Type B pancreatic cell (in vitro differentiated cells): Measurements from ENCODE around the gene KIF6. TPM values are rescaled to one million over a fixed set of nuclear protein-coding genes. Genes with fewer than 3 reads are reported as not detected.

Source experiments
- DNase-seq: peaks from one replicate; pipeline ENCODE4 v3.0.0; 2021; ENCODE audit warnings: mixed read lengths; ENCODE audit not compliant: unreplicated experiment; ENCODE audit errors: extremely low spot score
- H3K27ac Mint-ChIP-seq: 2 replicates; pipeline ENCODE4 v1.8.0; 2021; ENCODE audit warnings: mild to moderate bottlenecking, mixed read lengths
- H3K27me3 Mint-ChIP-seq: 2 replicates; pipeline ENCODE4 v1.8.0; 2021; ENCODE audit warnings: mixed read lengths
- H3K36me3 Mint-ChIP-seq: 2 replicates; pipeline ENCODE4 v1.8.0; 2021; ENCODE audit warnings: mixed read lengths
- H3K4me1 Mint-ChIP-seq: one replicate; pipeline ENCODE4 v1.8.0; 2021; ENCODE audit warnings: mixed read lengths; ENCODE audit not compliant: unreplicated experiment
- H3K4me3 Mint-ChIP-seq: 2 replicates; pipeline ENCODE4 v1.8.0; 2021; ENCODE audit warnings: mild to moderate bottlenecking, mixed read lengths
- H3K9me3 Mint-ChIP-seq: 2 replicates; pipeline ENCODE4 v1.8.0; 2021; ENCODE audit warnings: mixed read lengths
- CTCF ChIP-seq: fragments of 200-600 bp; sonication (generic); conservative IDR thresholded peaks from 2 replicates; pipeline ENCODE4 v1.5.0; 2021; ENCODE audit warnings: antibody characterized with exemption, mild to moderate bottlenecking
- total RNA-seq: library from RNA; stranded (reverse); gene quantifications from 2 replicates; pipeline ENCODE4 v1.2.1, GENCODE V29; 2021; ENCODE audit warnings: low replicate concordance

The KIF6 gene
- total RNA-seq, 1 donor from 2014 or later, result 3.3 TPM

DNA sequence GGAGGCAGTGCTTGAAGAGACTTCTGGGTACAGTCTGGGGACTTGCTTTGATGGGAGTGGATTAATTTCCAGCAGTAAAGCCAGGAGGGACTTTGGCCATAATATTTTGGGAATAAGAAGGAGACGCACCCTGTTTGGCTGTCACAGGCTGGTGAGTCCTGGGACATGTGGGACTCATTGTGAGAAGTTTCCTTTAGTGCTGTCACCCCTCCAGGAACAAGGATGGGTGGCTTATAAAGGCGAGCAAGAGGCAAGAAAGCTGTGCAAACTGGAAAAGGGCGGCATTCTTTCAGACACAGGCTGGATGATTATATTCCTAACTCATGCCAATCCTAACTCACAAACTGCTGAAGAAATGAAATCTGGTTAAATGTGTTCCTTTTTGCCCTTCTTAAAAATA is 325.2 kb downstream of the KIF6 start:
- TF ChIP-seq CTCF, result no peak
- Mint-ChIP-seq H3K4me1 (peaks cover 12% of the 10 kb centered on the region), H3K9me3 (no peaks in the 10 kb centered on the region), H3K36me3 (no peaks in the 10 kb centered on the region), H3K27ac (no peak overlapping the region), H3K27me3 (no peaks in the 10 kb centered on the region), H3K4me3 (no peak overlapping the region)
- DNase-seq, result no peak

GRCh38 chr6:39396854-39397253 is 328.4 kb downstream of the KIF6 start:
- no peaks in the 10 kb centered on the region for H3K36me3 Mint-ChIP-seq
- no peak overlapping the region for H3K4me3 Mint-ChIP-seq
- H3K9me3 Mint-ChIP-seq, result no peaks in the 10 kb centered on the region
- peaks cover 6% of the 10 kb centered on the region for H3K4me1 Mint-ChIP-seq
- TF ChIP-seq CTCF, result no peak
- H3K27me3 Mint-ChIP-seq, result no peaks in the 10 kb centered on the region
- H3K27ac Mint-ChIP-seq, result no peak overlapping the region
- no peak for DNase-seq

- Mint-ChIP-seq H3K9me3 (no peaks in the 10 kb centered on the region), H3K27ac (no peak overlapping the region), H3K36me3 (no peaks in the 10 kb centered on the region), H3K27me3 (no peaks in the 10 kb centered on the region), H3K4me1 (peaks cover 18% of the 10 kb centered on the region), H3K4me3 (no peak overlapping the region)
- TF ChIP-seq CTCF, result no peak
- DNase-seq, result no peak
Measured at GRCh38 chr6:39393075-39393474, 332.1 kb downstream of the KIF6 start.

DNA sequence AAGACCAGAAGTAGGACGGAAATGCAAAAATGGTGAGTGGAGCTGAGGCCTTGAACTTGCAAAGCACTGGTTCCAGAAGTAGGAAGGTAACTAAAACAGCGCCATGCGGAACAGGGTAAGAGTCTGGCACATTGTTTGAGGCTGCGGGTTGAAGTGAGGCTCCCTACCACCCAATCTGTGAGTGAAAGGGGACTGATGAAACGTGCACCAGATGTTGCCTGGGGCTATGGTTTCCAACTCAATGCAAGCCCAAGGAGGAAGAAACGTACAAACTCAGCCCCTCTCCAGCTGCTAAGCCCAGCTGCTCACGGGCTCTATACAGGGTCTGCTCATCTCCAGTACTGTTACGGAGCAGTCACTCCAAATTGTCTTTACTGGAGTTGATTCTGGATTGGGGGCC is 334.0 kb downstream of the KIF6 start:
- no peak for DNase-seq
- no peak overlapping the region for H3K27ac Mint-ChIP-seq
- peaks cover under 1% of the 10 kb centered on the region for H3K27me3 Mint-ChIP-seq
- H3K9me3 Mint-ChIP-seq, result no peaks in the 10 kb centered on the region
- no peak for TF ChIP-seq CTCF
- no peak overlapping the region for H3K4me3 Mint-ChIP-seq
- H3K36me3 Mint-ChIP-seq, result no peaks in the 10 kb centered on the region
- H3K4me1 Mint-ChIP-seq, result peaks cover 22% of the 10 kb centered on the region

DNA sequence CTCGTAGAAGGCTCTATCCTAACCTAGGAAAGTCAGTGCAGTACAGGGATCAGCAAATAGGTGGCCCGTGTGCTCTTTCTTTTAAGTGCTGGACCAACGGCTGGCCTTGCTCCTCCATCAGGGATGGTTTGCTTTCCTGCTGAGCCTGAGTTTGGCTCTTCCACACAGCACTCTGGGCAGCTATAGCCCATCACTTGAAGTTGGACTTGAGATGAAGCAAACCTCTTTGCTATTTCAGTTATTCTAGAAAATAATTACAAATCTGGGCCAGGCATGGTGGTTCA is 335.8 kb downstream of the KIF6 start:
- Mint-ChIP-seq H3K27me3 (peaks cover 3% of the 10 kb centered on the region), H3K36me3 (no peaks in the 10 kb centered on the region), H3K4me1 (peaks cover 22% of the 10 kb centered on the region), H3K27ac (no peak overlapping the region), H3K4me3 (no peak overlapping the region), H3K9me3 (no peaks in the 10 kb centered on the region)
- peak; percentile 47 for TF ChIP-seq CTCF
- DNase-seq, result no peak
